ENCODE measurements around the gene ENTPD3.
"Not testable (repeated sequence)": the region's sequence is repeated elsewhere in the genome, so short reads cannot be mapped to it uniquely, and the experiment has no call there.

ENTPD3 gene

GRCh38 chr3:40452562-40452875 is 65.5 kb downstream of the ENTPD3 start:
- DNase-seq (ENCODE audit: insufficient read length) (no peak), FAIRE-seq (no peak)
- TF ChIP-seq POLR2AphosphoS5 (IDR thresholded peaks at IDR 0.05; ENCODE audit: low read depth, low read length) (no peak), TAF1 (IDR thresholded peaks at IDR 0.05; ENCODE audit: borderline replicate concordance, low read depth, low read length) (no peak), POLR2A (IDR thresholded peaks at IDR 0.05; ENCODE audit: low read depth, low read length) (no peak)

- FAIRE-seq, result peak; percentile 99
- DNase-seq (ENCODE audit: insufficient read length), result peak; percentile 89
- TF ChIP-seq TAF1 (IDR thresholded peaks at IDR 0.05; ENCODE audit: borderline replicate concordance, low read depth, low read length) (peak; percentile 76), POLR2A (IDR thresholded peaks at IDR 0.05; ENCODE audit: low read depth, low read length) (peak; percentile 81; the same call in 1 of the 2 replicates), POLR2AphosphoS5 (IDR thresholded peaks at IDR 0.05; ENCODE audit: low read depth, low read length) (peak; percentile 83)
These were observed 66.1 kb downstream of the ENTPD3 start for GRCh38 chr3:40452876-40453730.

- TF ChIP-seq POLR2A (IDR thresholded peaks at IDR 0.05; ENCODE audit: low read depth, low read length) (no peak), TAF1 (IDR thresholded peaks at IDR 0.05; ENCODE audit: borderline replicate concordance, low read depth, low read length) (no peak), POLR2AphosphoS5 (IDR thresholded peaks at IDR 0.05; ENCODE audit: low read depth, low read length) (no peak)
- DNase-seq (ENCODE audit: insufficient read length) (no peak), FAIRE-seq (no peak)
These were observed 66.9 kb downstream of the ENTPD3 start for GRCh38 chr3:40453933-40454332.

- FAIRE-seq, result no peak
- TF ChIP-seq TAF1 (IDR thresholded peaks at IDR 0.05; ENCODE audit: borderline replicate concordance, low read depth, low read length), result no peak
- no peak for TF ChIP-seq POLR2AphosphoS5 (IDR thresholded peaks at IDR 0.05; ENCODE audit: low read depth, low read length)
- no peak for DNase-seq (ENCODE audit: insufficient read length)
These were observed 68.3 kb downstream of the ENTPD3 start for GRCh38 chr3:40455328-40455727.

- FAIRE-seq, result no peak
- no peak for DNase-seq (ENCODE audit: insufficient read length)
- no peak for TF ChIP-seq POLR2AphosphoS5 (IDR thresholded peaks at IDR 0.05; ENCODE audit: low read depth, low read length)
- TF ChIP-seq TAF1 (IDR thresholded peaks at IDR 0.05; ENCODE audit: borderline replicate concordance, low read depth, low read length), result no peak
- TF ChIP-seq POLR2A (IDR thresholded peaks at IDR 0.05; ENCODE audit: low read depth, low read length), result no peak
These were observed 69.4 kb downstream of the ENTPD3 start for GRCh38 chr3:40456279-40456939.

GRCh38 chr3:40456940-40457823 is 70.2 kb downstream of the ENTPD3 start, which contains the start of gene RPL14:
Gene RPL14 (plus strand): TSS chr3:40457339. CDS start chr3:40457472, 133 bp downstream.
- DNase-seq (ENCODE audit: insufficient read length), result peak; percentile 78
- TF ChIP-seq POLR2A (IDR thresholded peaks at IDR 0.05; ENCODE audit: low read depth, low read length) (peak; percentile 98), TAF1 (IDR thresholded peaks at IDR 0.05; ENCODE audit: borderline replicate concordance, low read depth, low read length) (peak; percentile 91), POLR2AphosphoS5 (IDR thresholded peaks at IDR 0.05; ENCODE audit: low read depth, low read length) (peak; percentile 97)
- FAIRE-seq, result peak; percentile 99

GRCh38 chr3:40458473-40458872 is 71.5 kb downstream of the ENTPD3 start:
- DNase-seq (ENCODE audit: insufficient read length), result no peak
- no peak for FAIRE-seq
- TF ChIP-seq POLR2A (IDR thresholded peaks at IDR 0.05; ENCODE audit: low read depth, low read length) (no peak), POLR2AphosphoS5 (IDR thresholded peaks at IDR 0.05; ENCODE audit: low read depth, low read length) (no peak), TAF1 (IDR thresholded peaks at IDR 0.05; ENCODE audit: borderline replicate concordance, low read depth, low read length) (no peak)

GRCh38 chr3:40460481-40460880 is 73.5 kb downstream of the ENTPD3 start:
- not testable (repeated sequence) for FAIRE-seq; DNase-seq (ENCODE audit: insufficient read length)

GRCh38 chr3:40461161-40461560 is 74.2 kb downstream of the ENTPD3 start:
- FAIRE-seq (no peak), DNase-seq (ENCODE audit: insufficient read length) (no peak)

GRCh38 chr3:40462838-40463237 is 75.9 kb downstream of the ENTPD3 start:
- not testable (repeated sequence) for FAIRE-seq

More at GRCh38 chr3:40461161-40461560, 74.2 kb downstream of the ENTPD3 start:
- TF ChIP-seq POLR2AphosphoS5 (IDR thresholded peaks at IDR 0.05; ENCODE audit: low read depth, low read length) (no peak), POLR2A (IDR thresholded peaks at IDR 0.05; ENCODE audit: low read depth, low read length) (no peak), TAF1 (IDR thresholded peaks at IDR 0.05; ENCODE audit: borderline replicate concordance, low read depth, low read length) (no peak)

GRCh38 chr3:40463579-40463978 is 76.6 kb downstream of the ENTPD3 start:
- FAIRE-seq (no peak), DNase-seq (ENCODE audit: insufficient read length) (no peak)
- TF ChIP-seq POLR2AphosphoS5 (IDR thresholded peaks at IDR 0.05; ENCODE audit: low read depth, low read length) (peak; percentile 53; the same call in 1 of the 2 replicates), POLR2A (IDR thresholded peaks at IDR 0.05; ENCODE audit: low read depth, low read length) (peak; percentile 41; the same call in 1 of the 2 replicates), TAF1 (IDR thresholded peaks at IDR 0.05; ENCODE audit: borderline replicate concordance, low read depth, low read length) (no peak)

More at GRCh38 chr3:40462838-40463237, 75.9 kb downstream of the ENTPD3 start:
- not testable (repeated sequence) for DNase-seq (ENCODE audit: insufficient read length)

Data from GM12892 (cell line).